Renal cortex interstitium (tissue), 11 donors: ENCODE data around the gene ATRN. TPM values are rescaled to one million over a fixed set of nuclear protein-coding genes. Genes with fewer than 3 reads are reported as not detected.
"Not testable (repeated sequence)": the region's sequence is repeated elsewhere in the genome, so short reads cannot be mapped to it uniquely, and the experiment has no call there.

ENCODE experiments used
- DNase-seq, 11 donors: peaks; one replicate each; pipeline ENCODE4 v3.0.0-alpha.2; 2013; ENCODE audit warnings: low read depth in 9 of 11, low spot score in 4 of 11; ENCODE audit errors: extremely low read depth in 1 of 11
- polyA plus RNA-seq, 3 donors: library from polyadenylated mRNA; unstranded; fragments of 120-200 nt; gene quantifications; one replicate each; pipeline ENCODE4 v1.2.1, GENCODE V29; 2013; ENCODE audit not compliant: insufficient read length in 3 of 3

ATRN gene
- polyA plus RNA-seq, 3 donors = 49.6 to 53.7 (median 51.5) TPM

DNA sequence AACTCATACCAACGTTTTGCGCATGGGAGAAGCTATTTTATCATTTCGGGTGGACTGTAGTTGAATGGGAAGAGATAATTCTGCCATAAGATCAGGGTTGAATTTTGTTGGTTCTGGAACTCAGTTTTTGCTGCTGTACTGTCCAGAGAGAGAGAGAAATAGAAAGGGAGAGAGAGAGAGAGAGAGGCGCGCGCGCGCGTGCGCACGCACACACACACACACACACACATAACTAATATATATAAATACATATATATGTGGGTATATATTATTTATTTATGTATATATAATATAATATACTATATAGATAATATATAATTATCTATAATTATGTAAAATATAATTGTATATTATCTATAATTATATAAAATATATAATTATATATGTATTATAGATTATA lies 21.9 kb downstream of the ATRN start:
- DNase-seq = no peak

DNA sequence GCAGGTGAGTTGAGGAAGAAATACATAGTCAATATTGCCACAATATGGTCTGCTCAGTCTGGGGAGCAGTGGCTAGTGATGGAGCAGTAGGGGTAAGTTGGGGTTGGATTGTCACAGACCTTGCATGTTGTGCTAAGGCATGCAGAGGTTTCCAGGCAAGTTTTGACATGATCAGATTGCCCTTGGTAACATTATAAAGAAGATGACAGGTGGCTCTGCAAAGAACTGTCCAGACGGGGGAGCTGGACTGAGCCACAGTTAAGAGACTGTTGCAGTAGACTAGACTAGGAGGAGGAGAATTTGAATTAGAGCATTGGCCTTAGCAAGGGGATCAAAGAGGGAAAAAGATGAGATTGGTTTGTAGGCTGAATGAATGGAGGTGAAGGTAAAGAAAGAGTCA lies 23.4 kb downstream of the ATRN start:
- no peak for DNase-seq

DNA sequence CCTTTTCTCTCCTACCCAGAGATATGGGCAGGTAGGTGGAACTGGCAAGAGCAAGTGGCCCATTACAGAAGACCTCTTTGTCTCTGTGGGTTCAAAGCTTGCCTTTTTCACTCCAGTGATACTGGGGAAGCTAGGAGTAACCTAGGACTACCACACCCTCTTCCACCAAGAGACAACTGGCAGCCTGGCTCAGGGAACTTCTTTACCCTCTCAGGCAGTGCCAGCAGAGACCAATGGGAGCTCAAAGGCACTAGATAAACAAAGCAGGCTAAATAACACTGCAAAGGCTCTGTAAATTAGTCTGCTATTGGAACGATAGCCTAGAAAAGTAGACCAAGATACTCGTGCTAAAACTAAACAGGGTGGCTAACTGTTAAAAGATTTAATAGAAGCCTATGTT lies 32.1 kb downstream of the ATRN start:
- no peak for DNase-seq

DNA sequence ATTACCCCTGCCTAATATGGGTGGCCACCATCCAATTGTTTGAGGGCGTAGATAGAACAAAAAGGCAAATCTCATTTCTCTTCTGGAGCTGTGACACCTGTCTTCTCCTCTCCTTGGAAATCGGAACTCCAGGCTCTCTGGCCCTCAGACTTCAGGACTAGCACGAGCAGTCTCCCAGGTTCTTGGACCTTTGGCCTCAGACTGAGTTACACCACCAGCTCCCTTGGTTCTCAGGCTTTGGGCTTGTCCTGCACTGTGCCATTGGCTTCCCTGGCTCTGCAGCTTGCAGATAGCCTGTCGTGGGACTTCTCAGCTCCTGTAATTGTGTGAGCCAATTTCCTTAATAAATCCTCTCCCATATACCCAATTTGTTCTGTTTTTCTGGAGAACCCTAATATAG lies 34.3 kb downstream of the ATRN start:
- no peak for DNase-seq

DNA sequence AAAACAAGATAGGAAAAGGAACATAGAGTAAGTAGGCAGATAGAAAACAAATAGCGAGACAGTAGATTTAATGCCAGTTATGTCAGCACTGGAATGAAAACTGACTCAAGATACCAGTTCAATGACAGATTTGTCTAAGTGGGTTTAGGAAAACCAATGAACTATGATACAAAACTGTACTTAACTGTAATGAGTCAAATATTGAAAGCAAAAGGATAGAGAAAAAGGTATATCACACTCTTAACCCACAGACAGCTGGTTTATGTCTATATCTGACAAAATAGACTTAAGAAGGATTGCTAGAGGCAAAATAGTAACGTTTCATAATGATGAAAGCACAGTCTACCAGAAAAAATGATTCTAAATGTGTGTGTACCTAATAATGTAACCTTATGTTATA lies 38.2 kb downstream of the ATRN start:
- no peak for DNase-seq

DNA sequence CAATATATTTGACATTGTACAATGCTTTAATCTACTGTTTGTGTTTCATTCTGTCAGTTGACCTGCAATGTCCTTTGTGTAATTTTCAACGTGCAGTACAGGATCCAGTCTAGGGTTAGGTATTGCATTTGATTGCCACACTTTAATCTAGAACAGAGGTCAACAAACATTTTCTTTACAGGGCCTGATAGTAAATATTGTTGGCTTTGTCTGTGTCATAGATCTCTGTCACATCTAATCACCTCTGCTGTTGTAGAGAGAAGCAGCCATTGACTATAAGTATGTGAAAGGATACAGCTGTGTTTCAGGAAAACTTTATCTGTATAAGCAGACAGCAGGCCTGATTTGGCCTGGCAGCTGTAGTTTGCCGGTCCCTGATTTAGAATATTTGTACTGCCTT lies 39.3 kb downstream of the ATRN start:
- no peak for DNase-seq

DNA sequence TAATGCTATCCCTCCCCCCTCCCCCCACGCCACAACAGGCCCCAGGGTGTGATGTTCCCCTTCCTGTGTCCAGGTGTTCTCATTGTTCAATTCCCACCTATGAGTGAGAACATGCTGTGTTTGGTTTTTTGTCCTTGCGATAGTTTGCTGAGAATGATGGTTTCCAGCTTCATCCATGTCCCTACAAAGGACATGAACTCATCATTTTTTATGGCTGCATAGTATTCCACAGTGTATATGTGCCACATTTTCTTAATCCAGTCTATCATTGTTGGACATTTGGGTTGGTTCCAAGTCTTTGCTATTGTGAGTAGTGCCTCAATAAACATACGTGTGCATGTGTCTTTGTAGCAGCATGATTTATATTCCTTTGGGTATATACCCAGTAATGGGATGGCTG lies 41.4 kb downstream of the ATRN start:
- DNase-seq = not testable (repeated sequence)

DNA sequence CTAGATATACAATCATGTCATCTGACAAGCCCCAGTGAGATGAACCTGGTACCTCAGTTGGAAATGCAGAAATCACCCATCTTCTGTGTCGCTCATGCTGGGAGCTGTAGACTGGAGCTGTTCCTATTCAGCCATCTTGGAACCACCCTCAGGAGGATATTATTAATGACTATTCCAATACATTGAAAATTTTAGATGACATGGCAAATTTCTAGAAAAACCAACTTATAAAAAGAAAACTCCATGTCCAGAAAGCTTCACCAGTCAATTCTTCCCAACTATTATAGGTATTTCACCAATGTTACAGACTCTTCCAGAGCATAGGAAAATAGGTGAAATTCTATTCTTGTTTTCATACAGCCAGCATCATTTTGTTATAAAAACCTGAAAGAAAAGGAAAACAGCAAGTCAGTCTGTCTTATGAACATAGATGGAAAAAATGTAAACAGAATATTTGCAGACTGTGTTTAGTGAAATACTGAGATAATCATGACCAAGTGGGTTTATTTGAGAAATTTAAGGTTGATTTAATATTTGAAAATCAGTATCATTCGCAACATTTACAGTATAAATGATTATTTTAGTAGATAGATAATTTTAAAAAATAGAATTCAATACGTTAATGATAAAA lies 43.3 kb downstream of the ATRN start:
- DNase-seq = no peak

DNA sequence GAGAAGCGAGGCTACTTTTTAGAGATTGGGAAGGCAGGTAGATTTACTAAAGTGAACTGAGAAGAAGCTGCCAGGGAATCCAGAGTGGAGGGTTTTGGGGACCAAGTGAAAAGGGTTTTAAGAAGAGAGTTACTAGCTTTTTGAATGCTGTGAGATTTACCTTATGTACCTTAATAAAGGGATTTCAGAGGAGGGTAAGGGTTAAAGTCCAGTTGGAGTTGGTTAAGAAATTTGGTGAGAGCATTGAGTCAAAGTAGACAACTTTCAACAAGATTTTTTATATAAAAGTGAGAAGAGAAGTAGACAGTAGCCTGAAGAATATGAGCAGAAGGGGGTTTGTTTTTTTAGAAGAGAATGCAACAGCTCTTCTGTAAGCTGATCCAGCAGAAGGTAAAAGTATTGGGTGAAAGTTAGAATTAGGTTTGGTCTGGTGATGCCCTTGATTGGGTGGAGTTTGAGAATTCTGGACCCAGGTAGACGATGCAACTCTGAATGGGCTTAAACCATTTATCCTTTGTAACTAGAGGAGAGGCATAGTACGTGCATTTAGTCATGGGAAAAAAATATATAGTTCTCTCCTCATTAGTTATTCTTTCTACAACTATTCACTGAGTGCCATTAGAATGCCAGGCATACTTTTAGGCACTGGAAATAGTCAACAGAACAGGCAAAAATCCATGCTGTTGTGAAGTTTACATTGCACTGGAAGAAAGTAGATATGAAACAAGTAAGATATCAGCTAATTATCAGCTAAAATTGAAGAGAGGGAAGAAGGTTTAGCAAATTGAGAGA lies 44.8 kb downstream of the ATRN start:
- DNase-seq = no peak

DNA sequence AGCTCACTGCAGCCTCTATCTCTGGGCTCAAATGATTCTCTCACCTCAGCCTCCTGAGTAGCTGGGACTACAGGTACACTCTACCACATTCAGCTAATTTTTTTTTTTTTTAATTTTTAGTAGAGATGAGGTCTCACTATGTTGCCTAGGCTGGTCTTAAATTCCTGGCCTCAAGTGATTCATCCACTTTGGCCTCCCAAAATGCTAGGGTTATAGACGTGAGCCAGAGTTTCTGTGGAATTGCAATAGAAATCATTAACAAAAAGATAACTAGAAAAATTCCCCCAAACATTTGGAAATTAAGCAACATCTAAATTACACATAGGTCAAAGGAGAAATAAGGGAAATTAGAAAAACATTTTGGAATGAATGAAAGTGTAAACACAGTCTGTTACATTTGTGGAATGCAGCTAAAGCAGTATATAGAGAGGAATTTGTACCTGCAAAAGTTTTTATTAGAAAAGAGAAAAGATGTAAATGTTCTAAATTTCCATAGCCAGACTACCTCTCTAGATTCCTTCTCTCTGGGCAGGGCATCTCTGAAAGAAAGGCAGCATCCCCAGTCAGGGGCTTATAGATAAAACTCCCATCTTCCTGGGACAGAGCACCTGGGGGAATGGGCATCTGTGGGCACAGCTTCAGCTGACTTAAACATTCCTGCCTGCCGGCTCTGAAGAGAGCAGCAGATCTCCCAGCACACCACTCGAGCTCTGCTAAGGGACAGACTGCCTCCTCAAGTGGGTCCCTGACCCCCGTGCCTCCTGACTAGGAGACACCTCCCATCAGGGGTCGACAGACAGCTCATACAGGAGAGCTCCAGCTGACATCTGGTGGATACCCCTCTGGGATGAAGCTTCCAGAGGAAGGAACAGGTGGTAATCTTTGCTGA lies 51.3 kb downstream of the ATRN start:
- DNase-seq = no peak

DNA sequence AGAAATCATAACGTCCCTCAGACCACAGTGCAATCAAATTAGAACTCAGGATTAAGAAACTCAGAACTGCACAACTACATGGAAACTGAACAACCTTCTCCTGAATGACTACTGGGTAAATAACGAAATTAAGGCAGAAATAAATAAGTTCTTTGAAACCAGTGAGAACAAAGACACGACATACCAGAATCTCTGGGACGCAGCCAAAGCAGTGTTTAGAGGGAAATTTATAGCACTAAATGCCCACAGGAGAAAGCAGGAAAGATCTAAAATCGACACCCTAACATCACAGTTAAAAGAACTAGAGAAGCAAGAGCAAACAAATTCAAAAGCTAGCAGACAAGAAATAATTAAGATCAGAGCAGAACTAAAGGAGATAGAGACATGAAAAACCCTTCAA lies 53.9 kb downstream of the ATRN start:
- not testable (repeated sequence) for DNase-seq

DNA sequence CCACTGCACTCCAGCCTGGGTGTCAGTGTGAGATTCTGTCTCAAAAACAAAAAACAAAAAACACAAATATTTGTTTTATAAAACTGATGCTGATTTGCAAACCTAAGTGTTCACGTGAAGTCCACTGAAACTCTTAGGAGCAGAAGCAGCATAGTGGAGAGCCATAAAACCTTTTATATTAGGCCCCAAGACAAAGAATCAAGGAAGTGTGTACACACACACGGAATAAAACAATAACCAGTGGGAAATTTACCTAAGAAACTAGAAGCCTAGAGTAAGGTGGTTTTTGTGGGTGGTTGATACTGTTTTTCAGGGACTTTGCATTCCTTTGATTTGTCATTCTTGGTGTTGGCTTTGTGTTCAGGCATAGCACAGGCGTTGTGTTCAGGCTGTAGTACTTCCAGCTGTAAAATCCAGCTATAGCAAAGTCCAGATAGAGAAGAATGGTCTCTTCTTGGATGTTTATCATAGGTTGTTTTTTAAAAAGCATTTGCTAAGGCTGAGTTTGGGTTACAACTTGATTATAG lies 61.3 kb downstream of the ATRN start:
- no peak for DNase-seq

DNA sequence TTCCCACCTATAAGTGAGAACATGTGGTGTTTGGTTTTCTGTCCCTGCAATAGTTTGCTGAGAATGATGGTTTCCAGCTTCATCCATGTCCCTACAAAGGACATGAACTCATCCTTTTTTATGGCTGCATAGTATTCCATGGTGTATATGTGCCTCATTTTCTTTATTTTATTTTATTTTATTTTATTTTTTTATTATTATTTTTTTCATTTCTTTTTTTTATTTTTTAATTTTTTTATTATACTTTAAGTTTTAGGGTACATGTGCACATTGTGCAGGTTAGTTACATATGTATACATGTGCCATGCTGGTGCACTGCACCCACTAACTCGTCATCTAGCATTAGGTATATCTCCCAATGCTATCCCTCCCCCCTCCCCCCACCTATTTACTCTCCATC lies 66.9 kb downstream of the ATRN start:
- DNase-seq = not testable (repeated sequence)

DNA sequence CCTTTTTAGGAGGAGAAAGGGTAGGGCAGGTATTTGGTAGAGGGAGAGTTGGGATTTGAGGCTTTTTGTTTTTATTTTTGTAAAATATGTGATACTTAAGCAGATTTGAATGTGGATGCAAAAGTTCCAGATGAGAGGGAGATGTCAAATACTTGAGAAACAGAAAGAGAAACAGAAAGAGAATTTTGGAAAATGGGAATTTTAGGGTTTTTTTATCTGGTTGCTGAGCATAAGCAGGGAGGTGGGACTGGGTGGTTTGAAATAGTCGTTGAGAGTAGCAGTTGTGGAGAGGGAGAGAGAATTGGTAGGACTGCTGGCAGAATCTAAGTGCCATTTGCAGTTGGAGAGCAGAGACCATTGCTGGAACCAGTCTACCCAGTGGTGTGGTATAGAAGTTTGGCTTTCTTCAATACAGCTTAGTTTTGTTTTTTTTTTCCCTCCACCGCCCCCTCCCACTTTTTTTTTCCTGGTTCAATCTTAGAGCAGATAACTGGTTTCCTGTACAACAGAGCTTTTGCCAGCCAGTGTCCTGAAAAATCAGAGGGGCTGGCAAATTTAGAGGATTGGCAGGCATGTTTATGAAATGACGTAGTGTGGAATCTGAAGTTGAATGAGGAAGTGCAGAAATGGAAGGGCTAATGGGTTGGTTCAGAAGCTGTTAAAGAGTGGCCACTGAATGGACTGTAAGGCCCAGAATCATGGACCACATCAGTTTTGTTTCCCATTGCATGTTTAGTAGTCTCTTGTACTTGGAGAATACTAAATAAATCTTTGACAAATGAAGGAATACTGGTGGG lies 68.7 kb downstream of the ATRN start:
- DNase-seq = no peak

DNA sequence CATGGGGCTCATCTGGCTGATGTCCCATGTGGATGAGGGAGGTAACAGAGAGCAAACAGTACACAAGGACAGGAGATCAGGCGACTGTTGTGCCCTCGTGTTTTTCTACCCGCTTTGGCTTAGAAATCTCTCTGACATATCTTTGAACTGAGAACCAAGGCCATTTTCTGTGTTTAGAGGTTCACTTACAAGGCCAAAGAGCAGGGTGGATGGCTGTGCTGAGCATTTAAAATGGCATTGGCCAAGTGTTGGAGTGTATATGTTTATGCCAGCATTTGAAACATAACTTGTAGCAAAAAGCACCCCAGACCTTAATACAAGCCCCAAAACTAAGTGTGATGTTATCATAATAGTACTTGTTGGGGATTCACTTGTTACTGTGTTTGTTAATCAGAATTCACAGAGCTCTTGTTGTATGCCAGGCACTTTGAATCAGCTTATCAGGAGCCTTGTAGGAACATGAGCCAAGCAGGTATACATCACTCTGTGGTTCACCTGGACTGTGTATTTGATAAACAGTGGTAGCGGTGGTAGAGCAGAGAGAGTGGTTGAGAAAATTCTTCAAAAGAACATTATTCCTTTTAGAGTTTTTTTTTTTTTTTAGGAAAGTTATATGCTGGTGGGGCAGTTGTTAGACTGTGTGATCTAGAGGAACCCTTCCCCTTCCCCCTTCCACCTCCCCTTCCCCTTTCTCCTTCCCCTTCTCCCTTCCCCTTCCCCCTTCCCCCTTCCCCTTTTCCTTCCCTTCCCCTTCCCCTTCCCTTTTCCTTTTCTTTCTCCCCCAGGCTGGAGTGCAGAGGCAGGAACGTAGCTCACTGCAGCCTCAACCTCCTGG lies 71.3 kb downstream of the ATRN start:
- DNase-seq = peak in 1 of 11 donors; percentile 7

DNA sequence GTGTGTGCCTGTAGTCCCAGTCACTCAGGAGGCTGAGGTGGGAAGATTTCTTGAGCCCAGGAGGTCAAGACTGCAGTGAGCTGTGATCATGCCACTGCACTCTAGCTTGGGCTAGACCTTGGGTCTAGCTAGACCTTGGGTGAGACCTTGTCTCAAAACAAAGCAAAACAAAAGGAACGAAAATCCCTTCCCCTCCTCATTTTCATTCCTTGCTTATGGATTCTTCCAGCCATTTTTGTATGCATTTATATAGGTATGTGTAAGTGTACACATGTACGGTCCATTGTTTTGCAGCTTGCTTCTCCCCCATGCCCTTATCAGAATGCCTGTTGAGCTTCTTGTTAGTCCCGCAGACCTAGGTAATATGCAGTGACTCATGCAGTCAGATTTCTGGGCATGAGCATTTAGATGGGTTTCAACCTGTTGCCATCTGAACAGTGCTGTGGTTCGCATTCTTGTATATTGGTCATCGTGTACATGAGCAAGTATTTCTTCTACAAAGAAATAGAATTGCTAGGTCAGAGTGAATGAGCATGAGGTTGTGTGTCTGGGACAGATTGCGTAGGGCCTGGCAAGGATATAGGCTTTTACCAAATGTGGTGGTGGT lies 73.2 kb downstream of the ATRN start:
- no peak for DNase-seq

DNA sequence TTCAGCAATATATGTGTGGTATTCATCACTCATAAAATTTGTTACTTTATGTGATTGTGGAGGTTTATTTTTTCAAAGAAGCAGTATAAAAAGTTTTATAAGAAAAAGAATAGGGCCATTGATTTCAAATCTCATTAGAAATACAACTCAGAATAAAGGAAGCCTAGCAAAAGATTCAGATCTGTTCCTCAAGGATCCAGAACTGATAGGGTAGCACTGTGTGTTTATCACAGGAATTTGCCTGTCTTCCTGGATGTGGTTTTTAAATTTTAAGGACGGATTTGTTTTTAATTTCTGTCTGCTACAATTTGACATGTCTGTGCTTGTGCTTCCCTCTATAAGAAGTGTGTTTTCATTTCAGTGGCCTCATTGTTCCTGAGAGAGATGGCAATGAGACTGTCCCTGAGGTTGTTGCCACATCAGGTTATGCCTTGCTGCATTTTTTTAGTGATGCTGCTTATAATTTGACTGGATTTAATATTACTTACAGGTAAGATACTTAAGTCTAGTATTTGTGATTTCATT lies 74.6 kb downstream of the ATRN start:
- no peak for DNase-seq
